Effector CD4-positive, alpha-beta T cell (primary cell): Measurements from ENCODE around the gene EIPR1.
"Not testable (repeated sequence)": the region's sequence is repeated elsewhere in the genome, so short reads cannot be mapped to it uniquely, and the experiment has no call there.

Source experiments
- DNase-seq: peaks from one replicate; pipeline ENCODE4 v3.0.0-alpha.2; 2020

The EIPR1 gene

DNA sequence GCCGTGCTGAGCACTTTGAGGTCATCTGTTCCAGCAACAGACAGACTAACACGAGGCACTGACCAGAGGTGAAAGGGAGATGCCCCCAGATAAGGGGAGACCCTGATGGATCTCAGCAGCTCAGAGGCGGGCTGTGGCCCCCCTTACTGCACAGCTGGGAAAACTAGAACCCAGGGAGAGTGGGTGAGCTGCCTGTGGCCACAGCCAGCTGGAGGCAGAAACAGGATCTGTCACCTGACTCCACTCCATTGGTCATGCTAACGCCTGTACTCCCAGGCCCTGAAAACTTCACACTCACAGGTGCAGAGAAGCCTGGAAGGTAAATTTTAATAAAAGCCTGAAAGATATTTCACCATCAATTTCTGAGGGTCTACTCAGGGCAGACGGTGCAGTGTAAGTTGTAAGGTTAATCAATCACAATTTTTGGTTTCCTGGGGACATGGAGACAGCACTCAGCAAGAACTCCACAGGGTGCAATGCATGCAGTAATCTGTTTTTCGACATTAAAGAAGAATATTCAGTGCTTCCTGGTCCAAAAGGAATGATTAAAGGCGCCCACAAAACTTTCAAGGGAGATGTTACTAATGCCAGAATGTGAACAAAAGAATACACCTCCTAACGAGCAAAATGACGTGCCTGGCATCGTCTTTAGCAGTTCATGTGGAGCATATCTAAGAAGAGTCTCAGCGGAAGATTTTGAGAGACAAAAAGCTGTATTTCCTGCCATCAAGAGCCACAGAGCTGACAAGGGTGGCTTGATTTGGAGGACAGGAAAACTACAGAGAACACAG lies 173.4 kb downstream of the EIPR1 start:
- no peak for DNase-seq

DNA sequence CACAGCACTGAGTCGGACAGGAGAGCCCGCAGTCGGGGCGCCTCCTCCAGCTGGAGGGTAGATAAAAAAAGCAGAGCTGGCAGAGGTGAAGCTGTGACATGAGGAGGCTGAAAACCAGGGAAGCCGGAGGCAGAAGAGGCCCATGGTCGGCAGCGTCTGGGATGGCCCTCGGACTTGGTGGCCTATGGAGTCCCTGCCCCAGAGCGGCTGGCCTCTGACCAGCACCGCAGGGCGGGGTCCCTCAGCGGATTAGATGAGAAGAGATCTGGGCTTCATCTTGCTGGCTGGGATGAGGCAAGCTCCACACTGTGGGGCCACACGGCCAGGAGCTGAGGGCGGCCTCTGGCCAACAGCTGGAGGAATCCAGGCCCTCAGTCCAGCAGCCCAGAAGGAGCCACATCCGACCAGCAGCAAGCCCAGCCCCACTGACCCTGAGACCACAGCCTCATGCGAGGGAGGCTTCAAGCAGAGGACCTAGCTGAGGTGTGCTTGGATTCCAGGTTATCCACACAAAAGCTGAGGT lies 174.1 kb downstream of the EIPR1 start:
- no peak for DNase-seq

DNA sequence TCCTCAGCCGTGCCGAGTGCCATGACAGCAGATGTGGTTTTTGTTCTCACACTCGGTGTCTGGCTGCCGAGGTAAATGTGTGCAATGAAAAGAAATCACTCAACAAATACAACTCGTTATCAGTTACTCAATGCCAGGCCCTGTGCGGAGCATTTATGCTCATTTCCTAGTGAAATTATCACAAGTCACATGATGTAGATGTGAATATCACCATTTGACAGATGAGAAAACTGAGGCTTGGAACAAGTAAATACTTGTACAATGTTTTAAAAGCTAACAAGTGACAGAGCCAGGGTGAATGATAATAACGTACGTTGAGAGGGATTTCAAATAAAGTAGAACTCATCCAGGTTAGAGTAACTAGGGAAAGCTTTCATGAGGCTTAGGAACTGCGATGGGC lies 174.7 kb downstream of the EIPR1 start:
- no peak for DNase-seq

DNA sequence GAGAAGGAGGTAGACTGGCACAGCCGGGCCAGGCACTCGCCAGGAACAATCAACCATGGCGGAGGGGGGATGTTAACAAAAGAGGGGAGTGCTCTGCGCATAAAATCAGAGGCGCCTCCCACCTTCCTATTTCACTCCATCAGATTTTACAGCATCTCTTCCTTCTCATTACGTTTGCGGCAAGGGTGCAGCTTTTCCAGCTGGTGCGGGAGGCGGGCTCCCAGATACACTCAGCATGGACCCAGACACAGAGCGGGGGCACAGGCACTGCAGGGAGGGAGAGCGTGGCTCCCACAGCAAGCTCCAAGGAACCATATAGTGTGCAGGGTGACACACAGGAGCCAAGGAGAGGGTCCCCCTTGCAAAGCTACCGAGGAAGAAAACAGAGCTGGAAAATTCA lies 176.3 kb downstream of the EIPR1 start:
- DNase-seq, result no peak

DNA sequence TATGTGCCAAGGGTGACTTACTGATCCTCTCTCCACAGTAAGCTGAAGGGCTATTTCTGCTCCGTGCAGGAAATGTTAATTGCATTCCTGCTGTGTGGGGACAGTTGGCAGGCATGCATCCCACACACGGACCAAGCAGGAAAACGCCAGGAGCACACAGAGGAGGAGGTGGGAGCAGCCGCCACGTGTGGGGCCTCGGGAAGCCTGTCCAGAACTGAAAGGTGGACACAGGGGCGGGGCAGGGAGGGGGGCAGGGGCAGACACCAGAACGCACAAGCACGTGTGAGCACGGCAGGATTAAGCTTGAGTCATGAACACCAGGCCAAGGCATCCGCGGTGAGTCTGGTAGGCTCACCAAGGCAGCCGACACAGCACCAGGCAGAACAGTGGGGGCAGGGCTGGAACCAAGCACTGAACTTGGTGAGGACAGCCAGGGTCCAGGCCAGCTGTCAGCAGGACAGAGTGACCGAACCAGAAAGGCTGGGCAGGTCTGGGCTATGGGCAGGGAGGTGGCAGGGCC lies 177.1 kb downstream of the EIPR1 start:
- DNase-seq, result no peak

DNA sequence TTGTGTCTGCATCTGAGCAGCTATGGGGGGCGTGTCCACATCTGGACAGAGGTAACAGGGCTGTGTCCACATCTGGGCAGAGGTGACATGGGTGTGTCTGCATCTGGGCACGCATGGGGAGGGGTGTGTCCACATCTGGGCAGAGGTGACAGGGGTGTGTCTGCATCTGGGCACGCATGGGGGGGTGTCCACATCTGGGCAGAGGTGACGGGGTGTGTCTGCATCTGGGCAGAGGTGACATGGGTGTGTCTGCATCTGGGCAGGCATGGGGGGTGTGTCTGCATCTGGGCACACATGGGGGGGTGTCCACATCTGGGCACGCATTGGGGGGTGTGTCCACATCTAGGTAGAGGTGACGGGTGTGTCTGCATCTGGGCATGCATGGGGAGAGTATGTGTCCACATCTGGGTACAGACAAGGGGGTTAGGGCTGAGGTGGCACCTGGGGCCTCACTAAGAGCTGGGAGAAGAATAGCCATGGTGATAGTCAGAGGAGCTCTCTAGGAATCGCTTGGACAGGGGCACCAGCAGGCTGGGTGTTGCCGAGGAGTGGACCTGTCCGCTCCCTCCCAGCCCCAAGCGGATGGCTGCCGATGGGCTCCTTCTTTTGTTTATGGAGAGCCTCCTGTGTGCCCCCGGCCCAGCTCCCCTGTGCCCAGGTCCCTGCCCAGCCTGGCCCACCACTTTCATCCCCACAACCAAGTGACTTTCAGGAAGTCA lies 177.8 kb downstream of the EIPR1 start:
- DNase-seq, result no peak

DNA sequence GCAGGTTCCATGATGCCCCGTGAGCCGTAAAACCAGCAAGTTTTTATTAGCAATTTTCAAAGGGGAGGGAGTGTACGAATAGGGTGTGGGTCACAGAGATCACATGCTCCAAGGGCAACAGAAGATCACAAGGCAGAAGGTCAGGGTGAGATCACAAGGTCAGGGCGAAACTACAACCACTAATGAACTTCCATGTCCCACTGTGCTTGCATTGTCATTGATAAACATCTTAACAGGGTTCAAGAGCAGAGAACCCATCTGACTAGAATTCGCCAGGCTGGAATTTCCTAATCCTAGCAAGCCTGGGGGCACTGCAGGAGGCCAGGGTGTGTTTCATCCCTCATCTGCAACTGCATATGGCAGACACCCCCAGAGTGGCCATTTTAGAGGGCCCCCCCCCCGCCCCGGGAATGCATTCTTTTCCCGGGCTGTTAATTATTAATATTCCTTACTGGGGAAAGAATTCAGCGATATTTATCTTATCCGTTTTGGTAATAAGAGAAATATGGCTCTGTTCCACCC lies 178.9 kb downstream of the EIPR1 start:
- DNase-seq, result not testable (repeated sequence)

DNA sequence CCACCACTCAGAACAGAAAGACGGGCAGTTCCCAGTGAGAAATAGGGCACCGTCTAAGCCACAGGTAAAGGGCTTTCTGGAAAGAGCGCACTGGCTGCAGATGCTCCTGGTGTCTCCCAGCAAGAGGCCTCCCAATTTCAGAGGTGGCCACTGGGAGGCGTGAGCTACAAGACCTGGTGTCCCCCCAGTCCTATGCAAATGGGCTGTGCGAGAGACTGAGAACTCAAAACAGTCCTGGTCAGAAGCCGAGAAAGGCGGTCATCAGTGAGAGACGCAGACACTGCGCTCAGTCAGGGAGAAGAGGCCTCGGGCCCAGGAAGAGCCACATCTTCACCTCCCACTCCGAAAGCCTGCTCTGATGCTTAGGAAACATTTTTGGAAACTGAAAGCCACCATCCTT lies 179.5 kb downstream of the EIPR1 start:
- no peak for DNase-seq

DNA sequence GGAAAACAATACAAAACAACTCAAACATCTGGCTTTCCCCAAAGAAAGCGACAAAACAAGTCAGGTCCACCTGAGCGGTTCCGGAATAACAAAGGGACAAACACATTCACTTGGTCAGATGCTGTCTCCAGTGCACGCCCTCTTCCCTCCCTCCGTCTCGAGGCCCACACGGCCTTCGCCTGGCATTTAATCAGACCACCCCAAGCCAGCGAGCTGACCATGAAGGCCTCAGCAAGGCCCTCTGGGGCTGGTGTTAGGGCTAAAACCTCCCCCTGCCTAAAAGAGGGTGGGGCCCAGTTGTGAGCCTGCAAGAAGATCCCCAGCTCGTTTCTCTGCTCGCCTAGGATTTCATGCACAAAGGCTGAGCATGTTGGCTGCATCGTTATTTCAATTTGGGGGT lies 180.3 kb downstream of the EIPR1 start:
- DNase-seq, result no peak

DNA sequence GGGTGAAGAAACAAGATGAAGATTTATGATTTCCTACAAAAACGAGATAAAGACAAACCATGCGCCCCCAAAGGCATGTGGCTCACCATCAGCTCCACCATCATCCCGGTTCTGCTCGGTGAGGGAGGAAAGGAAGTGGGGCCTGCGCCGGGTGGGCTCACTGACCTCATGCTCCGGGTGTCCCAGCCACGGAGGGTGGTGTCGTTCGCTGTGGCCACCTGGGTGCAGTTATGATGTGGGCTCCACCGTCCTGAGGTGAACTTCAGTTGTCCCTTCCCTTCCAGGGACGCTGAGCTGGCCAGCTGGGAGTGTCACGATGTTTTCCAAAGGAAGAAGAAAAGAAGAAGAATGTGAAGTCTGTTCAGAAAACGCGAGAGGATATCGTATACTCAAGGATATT lies 180.9 kb downstream of the EIPR1 start:
- DNase-seq, result no peak

DNA sequence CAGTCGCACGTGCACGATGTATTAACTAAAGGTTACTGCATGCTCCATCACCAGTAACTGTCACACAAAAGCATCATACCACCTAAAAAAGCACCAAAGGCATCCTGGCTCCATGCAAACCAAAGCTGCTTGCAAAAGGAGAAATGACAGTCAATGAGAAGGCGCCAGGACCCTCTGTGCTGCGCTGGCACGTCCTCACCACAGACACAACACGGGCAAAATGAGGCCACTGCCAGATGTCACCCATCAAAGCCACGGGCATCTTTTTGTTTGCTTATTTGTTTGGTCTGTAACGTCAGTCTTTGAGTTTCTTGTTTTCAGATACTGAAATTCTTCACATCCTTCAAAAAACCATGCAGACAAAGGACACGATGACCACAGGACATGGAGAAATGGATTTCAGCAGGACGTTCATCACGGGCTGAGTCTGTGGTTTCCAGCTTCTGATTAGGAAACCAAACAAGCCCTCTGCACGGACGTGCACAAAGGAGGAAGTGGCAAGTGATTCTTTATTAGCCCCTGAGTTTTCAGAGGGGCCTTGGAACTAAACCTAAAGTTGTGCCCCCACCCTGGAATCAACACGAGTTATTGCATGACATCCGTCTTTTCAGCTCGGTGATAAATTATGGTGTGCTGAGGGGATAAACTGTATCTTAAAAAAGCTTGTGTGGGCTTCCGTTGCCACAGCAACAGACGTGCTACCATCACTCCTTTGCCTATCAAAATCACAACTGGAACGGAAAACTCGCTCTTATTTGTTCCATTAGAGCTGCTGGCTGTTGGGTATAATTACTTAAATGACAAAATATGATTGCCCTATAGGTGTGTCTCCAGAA lies 181.8 kb downstream of the EIPR1 start:
- DNase-seq, result no peak

DNA sequence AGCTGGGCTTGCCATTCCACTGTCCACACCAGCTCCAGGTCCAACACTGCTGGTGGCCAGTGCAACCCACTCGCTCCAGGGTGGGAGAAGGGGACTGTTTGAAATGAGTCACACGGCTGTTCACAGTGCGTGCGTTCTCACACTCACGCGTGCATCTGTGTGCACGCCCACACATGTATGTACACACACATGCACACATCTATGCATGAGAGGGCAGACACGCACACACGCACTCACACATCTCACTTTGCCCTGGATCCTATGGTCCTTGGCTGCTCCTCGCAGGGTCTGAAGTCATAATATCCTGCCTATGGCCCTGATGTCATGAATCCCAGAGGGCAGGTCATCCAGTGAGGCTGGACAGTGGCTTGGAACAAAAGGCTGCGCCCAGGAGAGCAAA lies 182.8 kb downstream of the EIPR1 start:
- no peak for DNase-seq

DNA sequence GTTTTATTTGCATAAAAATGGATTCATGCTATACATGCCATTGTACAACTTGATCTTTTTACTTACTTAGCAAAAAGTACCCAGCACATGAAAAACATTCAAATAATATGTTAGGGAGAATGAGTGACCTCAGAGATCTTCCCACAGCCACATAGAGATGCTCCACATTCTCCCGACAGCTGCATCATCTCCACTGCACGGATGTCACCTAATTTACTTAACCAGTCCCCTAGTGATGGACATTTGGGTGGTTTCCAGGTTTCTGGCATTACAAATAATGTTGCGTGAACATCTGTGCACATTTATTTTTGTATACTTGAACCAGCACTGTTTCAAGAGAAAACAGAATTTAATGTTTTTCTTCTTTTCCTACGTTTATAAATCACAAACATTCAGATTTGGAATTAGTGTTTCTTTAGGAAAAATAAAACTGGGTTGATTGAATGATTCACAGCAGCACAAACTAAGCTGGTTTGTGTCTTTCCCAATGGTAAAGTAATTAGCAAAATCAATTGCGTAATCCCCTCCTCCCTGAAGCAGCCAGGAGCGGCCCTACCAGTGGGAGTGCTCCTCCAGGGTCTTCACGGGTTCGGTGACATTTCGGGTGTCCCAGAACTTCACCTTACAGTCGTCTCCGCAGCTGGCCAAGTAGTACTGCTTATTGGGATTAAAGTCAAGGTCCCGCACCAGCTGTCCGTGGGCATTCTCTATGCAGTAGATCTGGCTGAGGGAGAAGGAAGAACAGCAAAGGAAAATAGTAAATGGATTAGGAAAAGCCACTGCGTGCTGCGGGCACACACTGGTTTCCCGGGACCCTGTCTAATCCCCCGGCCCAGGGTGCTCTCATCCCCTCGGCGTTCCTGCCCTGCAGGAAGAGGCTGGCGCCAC lies 183.9 kb downstream of the EIPR1 start:
- no peak for DNase-seq

DNA sequence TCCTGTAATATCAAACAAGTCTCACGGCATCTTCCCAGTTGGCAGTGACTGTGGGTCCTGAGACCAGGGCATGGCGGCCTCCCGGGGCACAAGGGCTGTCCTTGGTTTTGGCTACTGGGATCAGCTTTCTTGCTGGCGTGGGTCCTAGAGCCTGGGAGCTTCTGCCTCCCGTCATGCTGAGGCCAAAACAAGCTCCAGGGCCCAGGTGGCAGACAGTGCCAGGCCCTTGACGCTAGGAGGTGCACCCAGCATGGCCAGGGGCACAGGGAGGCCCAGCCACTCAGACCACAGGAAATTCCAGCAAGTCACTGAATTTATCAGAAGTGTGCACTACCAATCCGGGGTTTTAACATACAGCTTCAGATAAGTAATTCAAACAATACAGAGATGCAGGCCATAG lies 184.7 kb downstream of the EIPR1 start:
- DNase-seq, result no peak

DNA sequence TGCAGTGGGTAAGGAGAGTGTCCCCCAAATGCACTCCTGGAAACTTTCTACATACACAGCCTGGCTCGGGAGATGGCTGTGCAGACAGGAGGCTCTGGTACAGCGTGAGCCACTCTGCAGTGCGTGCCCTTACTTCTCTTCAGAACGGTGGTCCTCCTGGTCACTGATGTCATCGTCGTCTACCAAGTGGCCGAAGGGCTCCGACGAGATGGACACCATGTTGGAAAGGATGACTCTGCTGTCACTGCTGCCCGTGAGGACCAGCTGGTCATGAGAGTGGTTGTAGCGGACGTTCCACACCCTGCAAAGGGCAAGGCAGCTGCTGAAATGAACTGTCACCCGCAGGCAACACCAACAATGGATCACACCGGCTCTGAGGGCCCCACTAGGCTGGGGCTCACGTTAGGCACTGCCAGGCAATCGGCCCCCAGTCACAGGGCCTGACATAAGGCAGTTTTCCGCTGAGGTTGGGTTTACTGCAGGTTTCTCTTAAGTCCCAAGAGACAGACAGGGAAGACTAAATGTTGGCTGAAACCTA lies 185.3 kb downstream of the EIPR1 start:
- DNase-seq, result no peak

DNA sequence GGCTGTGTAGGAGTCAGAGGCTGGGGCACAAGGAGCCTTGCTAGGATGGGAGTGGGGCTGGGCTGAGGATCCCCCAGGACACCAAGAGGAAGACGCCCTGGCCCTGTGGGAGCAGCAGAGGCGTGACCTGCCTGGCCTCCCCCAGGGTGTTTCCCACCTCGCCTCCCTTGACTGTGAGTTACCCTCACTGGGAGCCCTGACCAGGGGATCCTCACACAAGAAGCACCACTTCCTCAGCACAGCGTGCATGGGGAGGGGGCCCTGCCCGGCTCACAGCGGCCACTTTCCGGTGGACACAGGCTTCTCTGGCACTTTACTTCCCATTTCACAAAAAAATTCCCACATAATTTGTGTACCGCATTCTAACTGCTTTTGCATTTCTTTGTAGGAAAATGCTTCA lies 187.7 kb downstream of the EIPR1 start:
- no peak for DNase-seq

DNA sequence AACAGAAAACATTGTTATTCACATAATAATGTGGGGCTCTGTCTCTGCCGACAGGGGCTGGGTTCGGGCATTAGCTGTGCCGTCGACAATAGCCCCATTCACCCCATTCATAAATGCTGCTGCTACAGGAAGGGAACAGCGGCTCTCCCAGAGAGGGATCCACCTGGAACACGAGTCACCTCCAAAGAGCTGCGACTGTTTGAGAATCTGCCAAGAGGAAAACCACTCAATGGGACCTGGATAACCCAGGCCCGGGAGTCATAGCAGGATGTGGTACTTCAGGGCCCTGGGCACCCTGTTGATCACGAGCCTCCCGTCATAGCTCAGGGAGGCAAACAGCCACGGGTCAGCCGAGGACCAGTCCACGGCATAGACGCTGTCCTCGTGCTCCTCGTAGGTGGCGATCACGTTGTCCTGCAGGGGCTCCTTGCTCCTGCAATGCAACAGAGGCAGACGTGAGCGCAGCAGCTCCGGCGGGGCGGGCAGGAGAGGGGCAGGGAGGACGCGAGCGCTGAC lies 188.5 kb downstream of the EIPR1 start:
- no peak for DNase-seq

DNA sequence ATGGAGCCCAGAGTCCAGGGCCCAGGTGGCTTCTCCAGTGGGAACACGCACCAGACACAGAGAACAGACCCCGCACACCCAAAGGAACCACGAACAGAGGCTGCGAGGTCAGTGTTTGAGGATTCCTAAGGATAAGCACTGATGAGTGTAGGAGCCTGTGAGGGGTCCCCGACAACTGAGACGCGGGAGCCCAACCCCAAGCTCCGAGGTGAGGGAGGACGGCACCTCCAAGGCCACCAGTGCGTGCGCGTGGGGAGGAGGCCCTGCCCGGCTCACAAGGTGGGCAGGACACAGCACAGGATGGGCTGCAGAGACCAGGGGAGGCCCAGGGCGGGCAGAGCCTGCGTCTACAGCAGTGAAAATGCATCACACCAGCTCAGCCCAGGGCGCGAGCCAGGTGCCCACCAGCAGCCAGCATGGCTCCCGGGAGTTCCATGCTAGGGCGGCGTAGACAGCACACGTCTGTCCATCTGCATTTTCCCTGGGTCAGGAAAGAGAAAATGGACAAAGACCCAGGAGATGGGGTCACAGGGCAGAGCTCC lies 189.1 kb downstream of the EIPR1 start:
- no peak for DNase-seq

DNA sequence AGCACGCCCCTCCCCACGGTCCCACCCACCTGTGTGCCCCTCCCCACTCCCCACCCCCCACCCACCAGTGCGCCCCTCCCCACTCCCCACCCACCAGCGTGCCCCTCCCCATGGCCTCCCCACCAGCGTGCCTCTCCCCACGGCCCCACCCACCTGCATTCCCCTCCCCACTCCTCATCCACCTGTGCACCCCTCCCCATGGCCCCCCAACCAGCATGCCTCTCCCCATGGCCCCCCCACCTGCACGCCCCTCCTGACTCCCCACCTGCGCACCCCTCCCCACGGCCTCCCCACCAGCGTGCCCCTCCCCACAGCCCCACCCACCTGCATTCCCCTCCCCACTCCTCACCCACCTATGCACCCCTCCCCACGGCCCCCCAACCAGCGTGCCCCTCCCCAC lies 190.2 kb downstream of the EIPR1 start:
- DNase-seq, result no peak

DNA sequence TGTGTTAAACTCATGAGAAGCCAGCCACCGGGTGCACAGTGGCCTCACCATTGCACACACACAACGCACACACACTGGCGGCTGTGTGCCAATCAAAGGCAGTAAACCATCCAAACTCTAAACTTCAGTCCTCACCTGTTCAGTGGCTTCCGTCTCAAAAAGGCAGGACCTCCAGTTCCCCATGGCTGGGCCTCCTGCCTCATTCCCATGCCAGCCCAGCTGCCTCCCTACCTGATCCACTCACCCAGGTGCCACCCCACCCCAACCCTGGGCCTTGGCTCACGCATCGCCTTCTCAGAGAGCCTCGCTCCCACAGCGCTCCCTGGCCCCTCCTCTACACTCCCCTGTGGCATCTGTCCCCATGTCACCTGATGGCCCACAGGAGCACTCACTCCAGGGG lies 190.9 kb downstream of the EIPR1 start:
- no peak for DNase-seq

DNA sequence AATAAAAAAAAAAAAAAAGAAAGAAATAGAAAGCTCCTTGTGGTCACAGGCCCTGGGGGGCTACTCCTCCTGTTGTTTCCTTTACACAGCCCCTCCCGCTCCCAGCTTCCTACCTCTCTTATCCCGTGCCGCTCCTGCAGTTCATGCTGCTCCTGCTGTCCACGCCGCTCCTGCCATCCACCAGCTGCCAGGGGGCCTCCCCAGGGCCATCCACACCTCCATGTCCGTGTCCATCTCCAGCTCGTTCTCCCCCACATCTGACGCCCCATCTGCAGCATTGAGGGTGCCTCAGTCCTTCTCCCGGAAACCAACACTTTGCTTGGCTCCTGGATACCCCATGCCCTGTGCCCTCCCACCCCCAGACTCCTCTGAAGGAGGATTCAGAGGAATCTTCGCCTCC lies 191.7 kb downstream of the EIPR1 start:
- no peak for DNase-seq
